H9 (cell line): ENCODE data around the gene A4GNT. TPM values are rescaled to one million over a fixed set of nuclear protein-coding genes. Genes with fewer than 3 reads are reported as not detected.

Source experiments
- DNase-seq: peaks from one replicate; pipeline ENCODE4 v3.0.0-alpha.2; 2017
- H2AFZ ChIP-seq: one replicate; pipeline ENCODE4 v1.6.1; 2013; ENCODE audit warnings: mild to moderate bottlenecking, low read length, control low read depth, moderate library complexity
- H2AK5ac ChIP-seq: 2 replicates; pipeline ENCODE4 v1.6.1; 2013; ENCODE audit warnings: low read length, control low read depth, mixed read lengths; ENCODE audit not compliant: insufficient read length
- H2BK120ac ChIP-seq: one replicate; pipeline ENCODE4 v1.6.1; 2013; ENCODE audit warnings: low read depth, mild to moderate bottlenecking, low read length, control low read depth, inconsistent platforms; ENCODE audit not compliant: poor library complexity, severe bottlenecking
- H2BK12ac ChIP-seq: 2 replicates; pipeline ENCODE4 v1.6.1; 2013; ENCODE audit warnings: low read length, control low read depth, mixed read lengths, low read depth; ENCODE audit not compliant: insufficient read length
- H2BK15ac ChIP-seq: 2 replicates; pipeline ENCODE4 v1.6.1; 2013; ENCODE audit warnings: low read depth, low read length, control low read depth
- H2BK20ac ChIP-seq: one replicate; pipeline ENCODE4 v1.6.1; 2013; ENCODE audit warnings: low read depth, mild to moderate bottlenecking, low read length, control low read depth, inconsistent platforms; ENCODE audit not compliant: poor library complexity, severe bottlenecking
- H2BK5ac ChIP-seq: 2 replicates; pipeline ENCODE4 v1.6.1; 2013; ENCODE audit warnings: low read length, control low read depth, mixed read lengths; ENCODE audit not compliant: insufficient read length
- H3K14ac ChIP-seq: 2 replicates; pipeline ENCODE4 v1.6.1; 2013; ENCODE audit warnings: low read length, control low read depth; ENCODE audit not compliant: insufficient read depth
- H3K18ac ChIP-seq: 2 replicates; pipeline ENCODE4 v1.6.1; 2013; ENCODE audit warnings: low read depth, mild to moderate bottlenecking, mixed read lengths, low read length, control low read depth; ENCODE audit not compliant: insufficient read length
- H3K23ac ChIP-seq: 2 replicates; pipeline ENCODE4 v1.6.1; 2013; ENCODE audit warnings: low read length, control low read depth, mixed read lengths, low read depth; ENCODE audit not compliant: insufficient read length
- H3K23me2 ChIP-seq: 2 replicates; pipeline ENCODE4 v1.6.1; 2013; ENCODE audit warnings: low read depth, mild to moderate bottlenecking, mixed read lengths, low read length, control low read depth; ENCODE audit not compliant: insufficient read length, poor library complexity, severe bottlenecking
- H3K27ac ChIP-seq: 2 replicates; pipeline ENCODE4 v1.5.1; 2013; ENCODE audit warnings: low read length, control low read depth, mixed read lengths, low read depth; ENCODE audit not compliant: insufficient read length
- H3K27me3 ChIP-seq: 2 replicates; pipeline ENCODE4 v1.6.1; 2013; ENCODE audit warnings: low read length, control low read depth, inconsistent platforms; ENCODE audit not compliant: insufficient read depth
- H3K4ac ChIP-seq: 2 replicates; pipeline ENCODE4 v1.6.1; 2013; ENCODE audit warnings: low read depth, mild to moderate bottlenecking, control low read depth, inconsistent platforms, low read length, moderate library complexity
- H3K4me1 ChIP-seq: 2 replicates; pipeline ENCODE4 v1.6.1; 2013; ENCODE audit warnings: low read length, control low read depth, inconsistent platforms; ENCODE audit not compliant: insufficient read depth
- H3K4me2 ChIP-seq: 2 replicates; pipeline ENCODE4 v1.6.1; 2013; ENCODE audit warnings: low read length, control low read depth, mixed read lengths; ENCODE audit not compliant: insufficient read length, insufficient read depth
- H3K56ac ChIP-seq: 2 replicates; pipeline ENCODE4 v1.6.1; 2013; ENCODE audit warnings: low read depth, mild to moderate bottlenecking, mixed read lengths, low read length, control low read depth; ENCODE audit not compliant: insufficient read length
- H3K79me1 ChIP-seq: 2 replicates; pipeline ENCODE4 v1.6.1; 2013; ENCODE audit warnings: low read depth, mild to moderate bottlenecking, moderate library complexity, low read length, control low read depth, inconsistent platforms; ENCODE audit not compliant: insufficient read depth, poor library complexity, severe bottlenecking
- H3K79me2 ChIP-seq: 2 replicates; pipeline ENCODE4 v1.6.1; 2013; ENCODE audit warnings: low read length, control low read depth, inconsistent platforms; ENCODE audit not compliant: insufficient read depth
- H3K9ac ChIP-seq: 2 replicates; pipeline ENCODE4 v1.6.1; 2013; ENCODE audit warnings: low read length, control low read depth, mixed read lengths; ENCODE audit not compliant: insufficient read length; ENCODE audit errors: extremely low read depth
- H3K9me3 ChIP-seq: one replicate; pipeline ENCODE4 v1.6.1; 2013; ENCODE audit warnings: low read depth, low read length, inconsistent platforms; ENCODE audit not compliant: control insufficient read depth
- H3T11ph ChIP-seq: one replicate; pipeline ENCODE4 v1.6.1; 2013; ENCODE audit warnings: mild to moderate bottlenecking, low read length, control low read depth, inconsistent platforms
- H4K20me1 ChIP-seq: one replicate; pipeline ENCODE4 v1.6.1; 2013; ENCODE audit not compliant: control insufficient read depth, insufficient read length, insufficient read depth
- H4K5ac ChIP-seq: 2 replicates; pipeline ENCODE4 v1.6.1; 2013; ENCODE audit warnings: low read depth, mild to moderate bottlenecking, mixed read lengths, low read length, control low read depth; ENCODE audit not compliant: insufficient read length
- H4K8ac ChIP-seq: replicated peaks from 2 replicates; pipeline ENCODE4 v1.6.1; 2013; ENCODE audit warnings: low read length, control low read depth, mixed read lengths, low read depth; ENCODE audit not compliant: insufficient read length
- H4K91ac ChIP-seq: 2 replicates; pipeline ENCODE4 v1.6.1; 2013; ENCODE audit warnings: low read depth, mild to moderate bottlenecking, moderate library complexity, mixed read lengths, low read length, control low read depth; ENCODE audit not compliant: insufficient read length
- H3K27ac Mint-ChIP-seq, 3 experiments: 2 replicates in 2 of 3; 3 replicates in 1 of 3; pipeline ENCODE4 v1.8.0; 2020 to 2021; ENCODE audit warnings: mixed read lengths in 3 of 3, mild to moderate bottlenecking in 1 of 3, moderate library complexity in 1 of 3
- H3K27me3 Mint-ChIP-seq: 2 replicates; pipeline ENCODE4 v1.8.0; 2021; ENCODE audit warnings: low read depth, mild to moderate bottlenecking, moderate library complexity, mixed read lengths
- H3K36me3 Mint-ChIP-seq, 3 experiments: 2 replicates in 2 of 3; 3 replicates in 1 of 3; pipeline ENCODE4 v1.8.0; 2020 to 2021; ENCODE audit warnings: low read depth in 3 of 3, mixed read lengths in 3 of 3; ENCODE audit not compliant: insufficient read depth in 1 of 3
- H3K4me1 Mint-ChIP-seq, 2 experiments: 2 replicates each; pipeline ENCODE4 v1.8.0; 2020; ENCODE audit warnings: mixed read lengths in 2 of 2
- H3K4me3 Mint-ChIP-seq, 2 experiments: 2 replicates in 1 of 2; 3 replicates in 1 of 2; pipeline ENCODE4 v1.8.0; 2020 to 2021; ENCODE audit warnings: mild to moderate bottlenecking in 2 of 2, mixed read lengths in 2 of 2, moderate library complexity in 1 of 2
- H3K9me3 Mint-ChIP-seq, 2 experiments: 2 replicates in 1 of 2; 3 replicates in 1 of 2; pipeline ENCODE4 v1.8.0; 2020; ENCODE audit warnings: mild to moderate bottlenecking in 2 of 2, mixed read lengths in 2 of 2, moderate library complexity in 1 of 2
- total RNA-seq: library from RNA; stranded (reverse); gene quantifications from 2 replicates; pipeline ENCODE4 v1.2.1, GENCODE V29; 2021
- TF ChIP-seq, protein P1 (sequence below): fragments of 200-600 bp; sonication (generic); conservative IDR thresholded peaks from 3 replicates; pipeline ENCODE4 v1.8.0; 2021; ENCODE audit warnings: antibody characterized with exemption, mild to moderate bottlenecking

Gene A4GNT
- total RNA-seq, 1 experiment from 2014 or later = not detected

DNA sequence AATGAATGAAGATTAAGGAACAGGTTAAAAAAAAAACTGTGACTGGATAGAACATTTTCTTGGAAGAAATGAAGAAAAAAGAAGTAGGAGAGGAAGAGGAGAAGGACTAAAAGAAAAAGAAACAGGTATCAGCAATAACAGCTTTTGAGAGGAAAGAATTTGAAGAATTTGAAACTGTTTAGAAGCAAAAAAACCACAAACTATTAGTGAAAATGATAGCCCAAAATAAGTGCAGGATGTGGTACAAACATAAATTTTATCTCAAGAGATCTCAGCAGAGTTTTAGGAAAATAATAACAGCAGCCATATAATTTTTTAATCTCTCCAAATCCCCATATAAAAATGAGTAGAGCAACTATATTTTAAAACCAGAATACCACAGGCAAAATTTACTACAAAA lies 8.8 kb upstream of the A4GNT start:
- Histone ChIP-seq H3K4me2 (no peak overlapping the region), H3K56ac (no peak overlapping the region), H3K18ac (no peak overlapping the region), H2BK5ac (no peak overlapping the region), H2BK20ac (no peak overlapping the region), H2BK12ac (no peak overlapping the region), H2BK120ac (no peak overlapping the region), H3K9ac (no peak overlapping the region), H2AK5ac (no peak overlapping the region), H4K5ac (no peak overlapping the region), H3K23me2 (no peaks in the 10 kb centered on the region), H4K20me1 (no peaks in the 10 kb centered on the region), H3K14ac (no peak overlapping the region), H4K8ac (no peak overlapping the region), H3K4me1 (no peaks in the 10 kb centered on the region), H3T11ph (no peak overlapping the region), H3K4ac (no peak overlapping the region), H3K79me1 (no peaks in the 10 kb centered on the region), H2BK15ac (no peak overlapping the region), H3K27ac (no peak overlapping the region), H3K23ac (no peak overlapping the region), H3K9me3 (no peaks in the 10 kb centered on the region), H3K27me3 (no peaks in the 10 kb centered on the region), H4K91ac (no peak overlapping the region), H3K79me2 (no peaks in the 10 kb centered on the region), H2AFZ (no peak overlapping the region)
- TF ChIP-seq, protein P1, sequence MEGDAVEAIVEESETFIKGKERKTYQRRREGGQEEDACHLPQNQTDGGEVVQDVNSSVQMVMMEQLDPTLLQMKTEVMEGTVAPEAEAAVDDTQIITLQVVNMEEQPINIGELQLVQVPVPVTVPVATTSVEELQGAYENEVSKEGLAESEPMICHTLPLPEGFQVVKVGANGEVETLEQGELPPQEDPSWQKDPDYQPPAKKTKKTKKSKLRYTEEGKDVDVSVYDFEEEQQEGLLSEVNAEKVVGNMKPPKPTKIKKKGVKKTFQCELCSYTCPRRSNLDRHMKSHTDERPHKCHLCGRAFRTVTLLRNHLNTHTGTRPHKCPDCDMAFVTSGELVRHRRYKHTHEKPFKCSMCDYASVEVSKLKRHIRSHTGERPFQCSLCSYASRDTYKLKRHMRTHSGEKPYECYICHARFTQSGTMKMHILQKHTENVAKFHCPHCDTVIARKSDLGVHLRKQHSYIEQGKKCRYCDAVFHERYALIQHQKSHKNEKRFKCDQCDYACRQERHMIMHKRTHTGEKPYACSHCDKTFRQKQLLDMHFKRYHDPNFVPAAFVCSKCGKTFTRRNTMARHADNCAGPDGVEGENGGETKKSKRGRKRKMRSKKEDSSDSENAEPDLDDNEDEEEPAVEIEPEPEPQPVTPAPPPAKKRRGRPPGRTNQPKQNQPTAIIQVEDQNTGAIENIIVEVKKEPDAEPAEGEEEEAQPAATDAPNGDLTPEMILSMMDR = no peak
- no peak for DNase-seq
- H3K4me3 Mint-ChIP-seq = no peak overlapping the region
- peaks cover 0 to 3% of the 10 kb centered on the region in 2 experiments; a peak in 1 of 5 replicates for H3K9me3 Mint-ChIP-seq
- H3K36me3 Mint-ChIP-seq = no peaks in the 10 kb centered on the region; a peak in 1 of 7 replicates
- H3K4me1 Mint-ChIP-seq = peaks cover 2 to 4% of the 10 kb centered on the region in 2 experiments; a peak in 3 of 4 replicates
- no peak overlapping the region for H3K27ac Mint-ChIP-seq
- peaks cover 3% of the 10 kb centered on the region; the same call in 1 of the 2 replicates for H3K27me3 Mint-ChIP-seq
